Pancreas (tissue), 10 donors: ENCODE results near the gene ATXN1. TPM values are rescaled to one million over a fixed set of nuclear protein-coding genes. Genes with fewer than 3 reads are reported as not detected.

Source experiments
- ATAC-seq, 4 donors: fragments of 200-7000 bp; cut with Tn5 transposase; one replicate each; pipeline versions ENCODE4 v1.8.0 to v1.9.1; 2020; ENCODE audit warnings: mild to moderate bottlenecking in 4 of 4, moderate library complexity in 4 of 4
- DNase-seq, 6 donors: peaks; one replicate each; pipeline ENCODE4 v3.0.0-alpha.2; 2020
- FAIRE-seq: peaks from 2 replicates; lab custom pipeline; 2012; peaks lifted over from hg19 to GRCh38; lab: Jason Lieb, UNC
- H3K27ac ChIP-seq, 4 donors: fragments of 200-600 bp; sonication (generic); 1 replicate in 3 of 4; 2 replicates in 1 of 4; pipeline versions ENCODE4 v1.5.0 to v1.8.0; 2020
- H3K27me3 ChIP-seq, 4 donors: fragments of 200-600 bp; one replicate each; pipeline ENCODE4 v1.8.0; 2021
- H3K36me3 ChIP-seq, 3 donors: fragments of 200-600 bp; sonication (generic) in 1 of 3; one replicate each; pipeline versions ENCODE4 v1.5.0 to v1.8.0; 2020 to 2021
- H3K4me1 ChIP-seq, 3 donors: fragments of 200-600 bp; one replicate each; pipeline ENCODE4 v1.8.0; 2021
- H3K4me3 ChIP-seq, 4 donors: fragments of 200-600 bp; sonication (generic) in 2 of 4; one replicate each; pipeline versions ENCODE4 v1.5.0 to v1.8.0; 2020 to 2021
- H3K9me3 ChIP-seq, 4 donors: fragments of 200-600 bp; one replicate each; pipeline ENCODE4 v1.8.0; 2021
- WGBS, 2 donors: extraction: QIAGEN DNeasy Blood & Tissue Kit; methylation state at CpG; one replicate each; pipeline ENCODE4 v1.1.7; 2013; 5-methylcytosine and 5-hydroxymethylcytosine counted together
- intact Hi-C, 3 donors: fragments of 100-400 bp; cut with DNase I; formaldehyde crosslinking; loops; one replicate each; pipeline versions ENCODE4 v1.11.1 to v1.14.2; 2022
- polyA plus RNA-seq, 2 donors: library from polyadenylated mRNA; stranded (reverse); fragments of 200-250 nt; gene quantifications; one replicate each; pipeline ENCODE4 v1.2.3, GENCODE V29; 2013
- total RNA-seq, 6 donors: library from RNA; stranded (reverse); fragmentation: NEBNext Ultra II Directional in 4 of 6; extraction: Animal tissue kit (Norgen Biotek cat#: 25700) in 4 of 6; gene quantifications; one replicate each; pipeline versions ENCODE4 v1.2.1 to v1.2.4, GENCODE V29; 2021 to 2023
- TF ChIP-seq, protein P1 (sequence below), 4 donors: fragments of 200-600 bp; sonication (generic) in 3 of 4; IDR thresholded peaks; one replicate each; pipeline versions ENCODE4 v1.5.0 to v1.8.0; 2021; ENCODE audit warnings: antibody characterized with exemption in 4 of 4
- donor health status: healthy with polysubstance abuse.
- donor health status: DM: no; HTN: no; CAD: no; lungs with moderate emphysema.
- donor health status: DM: no; HTN: no; CAD: no.
- donor health status: control.
- donor health status: control.
- donor health status: Bipolar disorder and iron deficiency.
- donor health status: DM: yes; HTN: yes; CAD: no.
- donor health status: DM: no; HTN: no; CAD: no.
- donor health status: DM: no; HTN: no; CAD: no.
- donor health status: DM: yes; HTN: yes; CAD: no.

Gene ATXN1
- total and polyA plus RNA-seq, 8 donors: 4.9 to 38.6 (median 20.5) TPM

GRCh38 chr6:16425881-16426615 is 335.2 kb downstream of the ATXN1 start:
- intact Hi-C loops: no loop called here
- TF ChIP-seq, protein P1, sequence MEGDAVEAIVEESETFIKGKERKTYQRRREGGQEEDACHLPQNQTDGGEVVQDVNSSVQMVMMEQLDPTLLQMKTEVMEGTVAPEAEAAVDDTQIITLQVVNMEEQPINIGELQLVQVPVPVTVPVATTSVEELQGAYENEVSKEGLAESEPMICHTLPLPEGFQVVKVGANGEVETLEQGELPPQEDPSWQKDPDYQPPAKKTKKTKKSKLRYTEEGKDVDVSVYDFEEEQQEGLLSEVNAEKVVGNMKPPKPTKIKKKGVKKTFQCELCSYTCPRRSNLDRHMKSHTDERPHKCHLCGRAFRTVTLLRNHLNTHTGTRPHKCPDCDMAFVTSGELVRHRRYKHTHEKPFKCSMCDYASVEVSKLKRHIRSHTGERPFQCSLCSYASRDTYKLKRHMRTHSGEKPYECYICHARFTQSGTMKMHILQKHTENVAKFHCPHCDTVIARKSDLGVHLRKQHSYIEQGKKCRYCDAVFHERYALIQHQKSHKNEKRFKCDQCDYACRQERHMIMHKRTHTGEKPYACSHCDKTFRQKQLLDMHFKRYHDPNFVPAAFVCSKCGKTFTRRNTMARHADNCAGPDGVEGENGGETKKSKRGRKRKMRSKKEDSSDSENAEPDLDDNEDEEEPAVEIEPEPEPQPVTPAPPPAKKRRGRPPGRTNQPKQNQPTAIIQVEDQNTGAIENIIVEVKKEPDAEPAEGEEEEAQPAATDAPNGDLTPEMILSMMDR (IDR thresholded peaks at IDR 0.05): no peak
- DNase-seq (no peak), FAIRE-seq (no peak), ATAC-seq (no peak)
- Histone ChIP-seq H3K27me3 (no peaks in the 10 kb centered on the region), H3K4me1 (peaks cover 0 to 13% (median 9%) of the 10 kb centered on the region in 3 donors), H3K4me3 (no peak overlapping the region), H3K27ac (no peak overlapping the region), H3K36me3 (no peaks in the 10 kb centered on the region), H3K9me3 (no peaks in the 10 kb centered on the region)
- 87 to 96% methylated on average over 4 of the region's 4 CpGs for WGBS, 2 donors

GRCh38 chr6:16421462-16421960 is 339.7 kb downstream of the ATXN1 start:
- H3K4me3 ChIP-seq: no peak overlapping the region
- TF ChIP-seq, protein P1 (IDR thresholded peaks at IDR 0.05): no peak
- ATAC-seq (peak; percentile 43 to 78 (median 62)), FAIRE-seq (no peak), DNase-seq (no peak)
- no peaks in the 10 kb centered on the region for H3K27me3 ChIP-seq
- 53 to 56% methylated on average over 6 of the region's 6 CpGs for whole genome bisulfite sequencing, 2 donors
- H3K36me3 ChIP-seq: no peaks in the 10 kb centered on the region
- peak overlapping the region in 3 of 4 donors; percentile 7 to 59 (median 52) for H3K27ac ChIP-seq
- H3K4me1 ChIP-seq: peaks cover 0 to 22% (median 18%) of the 10 kb centered on the region in 3 donors
- intact Hi-C loops: no loop called here
- no peaks in the 10 kb centered on the region for H3K9me3 ChIP-seq

DNA sequence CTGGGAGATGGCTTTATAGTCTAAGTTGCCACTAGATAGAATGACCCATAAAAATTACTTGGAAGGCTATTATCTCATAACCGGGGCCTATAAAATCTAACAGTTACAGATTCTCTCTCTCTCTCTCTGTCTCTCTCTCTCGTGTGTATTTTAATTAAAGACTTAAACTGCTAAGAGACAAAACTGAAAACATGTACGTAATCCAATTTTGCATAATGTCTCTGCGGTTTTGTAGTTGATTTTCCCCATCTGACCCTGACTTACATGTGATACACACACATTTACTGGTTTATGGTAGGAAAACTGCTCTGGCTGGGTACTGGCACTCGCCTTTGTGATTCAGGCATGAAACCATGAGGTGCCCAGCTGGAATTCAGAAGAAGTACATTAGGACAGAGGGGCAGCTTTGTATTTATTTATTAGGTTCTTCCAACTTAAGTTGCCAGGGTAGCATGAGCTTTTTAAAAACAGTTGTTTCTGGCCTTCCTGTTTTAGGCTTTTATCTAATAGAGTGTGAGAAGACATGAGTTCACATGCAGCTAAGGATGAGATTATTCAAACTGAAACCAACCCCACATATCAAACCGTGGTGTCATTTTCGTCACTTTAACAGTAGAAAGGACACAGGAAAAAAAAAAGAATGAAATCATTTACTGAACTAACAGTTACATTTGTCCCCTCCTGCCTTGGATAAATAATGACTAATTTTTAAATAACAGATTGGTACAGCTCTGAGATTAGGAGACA is 340.4 kb downstream of the ATXN1 start:
- TF ChIP-seq, protein P1 (IDR thresholded peaks at IDR 0.05): no peak
- no peaks in the 10 kb centered on the region for H3K36me3 ChIP-seq
- peaks cover 0 to 22% (median 18%) of the 10 kb centered on the region in 3 donors for H3K4me1 ChIP-seq
- peak overlapping the region in 3 of 4 donors; percentile 7 to 59 (median 52) for H3K27ac ChIP-seq
- WGBS, 2 donors: 44 to 47% methylated on average over 7 of the region's 7 CpGs
- no peaks in the 10 kb centered on the region for H3K27me3 ChIP-seq
- ATAC-seq: peak; percentile 56 to 79 (median 66)
- no peaks in the 10 kb centered on the region for H3K9me3 ChIP-seq
- no peak for FAIRE-seq
- DNase-seq: no peak
- no peak overlapping the region for H3K4me3 ChIP-seq
- intact Hi-C loops: no loop called here

GRCh38 chr6:16420337-16420714 is 340.9 kb downstream of the ATXN1 start:
- WGBS, 2 donors: 80 to 88% methylated on average over 2 of the region's 2 CpGs
- intact Hi-C loops: no loop called here
- no peak for FAIRE-seq
- no peaks in the 10 kb centered on the region for H3K9me3 ChIP-seq
- ATAC-seq: no peak
- peaks cover 0 to 22% (median 18%) of the 10 kb centered on the region in 3 donors for H3K4me1 ChIP-seq
- DNase-seq: no peak
- H3K27me3 ChIP-seq: no peaks in the 10 kb centered on the region
- TF ChIP-seq, protein P1 (IDR thresholded peaks at IDR 0.05): no peak
- H3K4me3 ChIP-seq: no peak overlapping the region
- H3K27ac ChIP-seq: peak overlapping the region in 2 of 4 donors; percentile 52 to 59
- no peaks in the 10 kb centered on the region for H3K36me3 ChIP-seq
